WTC11 (cell line): ENCODE measurements around the gene GNG3. TPM values are rescaled to one million over a fixed set of nuclear protein-coding genes. Genes with fewer than 3 reads are reported as not detected.

Source experiments
- ATF2 ChIP-seq: sonication (generic); formaldehyde crosslinking; IDR thresholded peaks from 2 replicates; pipeline ENCODE4 v1.8.1; 2022; ENCODE audit warnings: low read depth, missing genetic modification reagents, borderline replicate concordance
- CDX4 ChIP-seq: fragments of 250-450 bp; sonication (Bioruptor Pico); IDR thresholded peaks from 2 replicates; pipeline ENCODE4 v1.9.0; 2021; ENCODE audit warnings: moderate library complexity, mild to moderate bottlenecking, inconsistent platforms, borderline replicate concordance
- CREM ChIP-seq: sonication (generic); formaldehyde crosslinking; IDR thresholded peaks from 2 replicates; pipeline ENCODE4 v1.8.1; 2022; ENCODE audit warnings: mild to moderate bottlenecking, missing genetic modification reagents, moderate library complexity
- CTCF ChIP-seq: fragments of 200-600 bp; IDR thresholded peaks from 2 replicates; pipeline ENCODE4 v1.8.0; 2022; ENCODE audit warnings: antibody characterized with exemption
- E2F1 ChIP-seq: sonication (generic); formaldehyde crosslinking; IDR thresholded peaks from 2 replicates; pipeline ENCODE4 v1.8.0; 2022; ENCODE audit warnings: mild to moderate bottlenecking, missing genetic modification reagents
- E2F4 ChIP-seq: sonication (generic); formaldehyde crosslinking; IDR thresholded peaks from 2 replicates; pipeline ENCODE4 v1.8.1; 2022; ENCODE audit warnings: low read depth, mild to moderate bottlenecking, moderate library complexity, missing genetic modification reagents, borderline replicate concordance
- FOXJ3 ChIP-seq: sonication (generic); formaldehyde crosslinking; IDR thresholded peaks from 2 replicates; pipeline ENCODE4 v1.9.0; 2021; ENCODE audit warnings: missing genetic modification reagents, mild to moderate bottlenecking, borderline replicate concordance
- JAZF1 ChIP-seq: fragments of 250-450 bp; sonication (Bioruptor Pico); IDR thresholded peaks from 2 replicates; pipeline ENCODE4 v1.9.0; 2021; ENCODE audit warnings: moderate library complexity, mild to moderate bottlenecking, inconsistent platforms
- MXD4 ChIP-seq: fragments of 250-450 bp; sonication (Bioruptor Pico); IDR thresholded peaks from 2 replicates; pipeline ENCODE4 v1.8.0; 2021; ENCODE audit warnings: mild to moderate bottlenecking, moderate library complexity, borderline replicate concordance
- NFE2L1 ChIP-seq: sonication (generic); formaldehyde crosslinking; IDR thresholded peaks from 2 replicates; pipeline ENCODE4 v1.8.1; 2023; ENCODE audit warnings: missing genetic modification reagents
- NR1H2 ChIP-seq: sonication (generic); formaldehyde crosslinking; IDR thresholded peaks from 2 replicates; pipeline ENCODE4 v1.9.0; 2021; ENCODE audit warnings: mild to moderate bottlenecking, moderate library complexity, missing genetic modification reagents
- RORB ChIP-seq: fragments of 250-450 bp; sonication (Bioruptor Pico); IDR thresholded peaks from 2 replicates; pipeline ENCODE4 v1.9.0; 2021; ENCODE audit warnings: mild to moderate bottlenecking
- TCF7 ChIP-seq: sonication (generic); formaldehyde crosslinking; IDR thresholded peaks from 2 replicates; pipeline ENCODE4 v1.8.0; 2022; ENCODE audit warnings: mild to moderate bottlenecking, low read depth, missing genetic modification reagents, moderate library complexity
- TEAD1 ChIP-seq: sonication (generic); formaldehyde crosslinking; IDR thresholded peaks from 2 replicates; pipeline ENCODE4 v1.8.0; 2022; ENCODE audit warnings: mild to moderate bottlenecking, missing genetic modification reagents
- USF2 ChIP-seq: sonication (generic); formaldehyde crosslinking; IDR thresholded peaks from 2 replicates; pipeline ENCODE4 v1.8.1; 2023; ENCODE audit warnings: mild to moderate bottlenecking, missing genetic modification reagents, moderate library complexity
- ZMAT4 ChIP-seq: fragments of 250-450 bp; sonication (Bioruptor Pico); IDR thresholded peaks from 2 replicates; pipeline ENCODE4 v1.9.0; 2021; ENCODE audit warnings: mild to moderate bottlenecking
- ZNF263 ChIP-seq: sonication (generic); formaldehyde crosslinking; IDR thresholded peaks from 2 replicates; pipeline ENCODE4 v1.8.1; 2022; ENCODE audit warnings: low read depth, mild to moderate bottlenecking, moderate library complexity, missing genetic modification reagents
- total RNA-seq: library from RNA; stranded (reverse); gene quantifications from 3 replicates; pipeline ENCODE4 v1.2.3, GENCODE V29; 2021
- TF ChIP-seq, protein P1 (sequence below): sonication (generic); formaldehyde crosslinking; IDR thresholded peaks from 2 replicates; pipeline ENCODE4 v1.8.1; 2022; ENCODE audit warnings: mild to moderate bottlenecking, missing genetic modification reagents, moderate library complexity, borderline replicate concordance
- TF ChIP-seq, protein P2 (sequence below): sonication (generic); formaldehyde crosslinking; IDR thresholded peaks from 2 replicates; pipeline ENCODE4 v1.8.0; 2023; ENCODE audit warnings: mild to moderate bottlenecking, missing genetic modification reagents
- TF ChIP-seq, protein P3 (sequence below): sonication (generic); formaldehyde crosslinking; conservative IDR thresholded peaks from 2 replicates; pipeline ENCODE4 v1.8.1; 2023; ENCODE audit warnings: mild to moderate bottlenecking, low read depth, missing genetic modification reagents, moderate library complexity
- TF ChIP-seq, protein P4 (sequence below): sonication (generic); formaldehyde crosslinking; IDR thresholded peaks from 2 replicates; pipeline ENCODE4 v1.8.1; 2022; ENCODE audit warnings: mild to moderate bottlenecking, moderate library complexity, missing genetic modification reagents

Gene GNG3
- total RNA-seq, 1 experiment from 2014 or later, result 6.0 TPM

DNA sequence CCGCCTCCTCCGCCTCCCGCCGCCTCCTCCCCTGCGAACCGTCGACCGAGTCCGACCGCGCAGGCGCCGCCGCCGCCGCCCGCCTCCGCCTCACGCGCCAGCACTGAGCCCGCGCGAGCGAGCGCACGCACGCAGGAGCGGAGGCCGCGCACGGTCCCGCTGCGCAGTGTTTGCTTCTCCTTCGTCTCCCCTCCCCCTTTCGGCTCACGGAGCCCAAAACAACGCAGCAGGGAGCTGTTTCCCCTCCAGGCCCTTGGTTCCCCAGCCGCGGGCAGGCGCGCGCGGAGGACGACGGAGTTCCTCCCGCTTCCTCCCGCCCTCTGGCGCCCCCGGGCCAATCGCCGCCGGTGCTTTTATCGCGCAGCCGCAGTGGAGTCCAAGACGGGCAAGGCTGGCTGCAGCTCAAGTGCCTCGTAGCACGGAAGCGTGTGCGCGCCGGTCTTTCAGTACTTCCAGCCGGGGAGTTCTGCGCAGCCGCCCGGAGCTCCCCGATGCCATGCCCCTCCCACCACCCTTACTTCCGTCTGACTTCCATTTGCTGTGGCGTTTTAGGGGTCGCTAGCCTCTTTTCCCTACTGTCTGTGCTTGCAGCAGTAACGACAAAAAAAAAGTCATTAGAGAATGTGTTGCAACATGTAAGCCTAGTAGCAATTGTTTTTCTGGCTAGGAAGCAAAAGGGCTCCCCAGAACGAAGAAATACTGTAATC lies 19.8 kb downstream of the GNG3 start, which contains the start of gene HNRNPUL2 (continued):
- peak; percentile 81; the same call in 1 of the 2 replicates for TF ChIP-seq E2F4 (CRISPR knock-in tag)
- peak; percentile 49; the same call in 1 of the 2 replicates for TF ChIP-seq USF2 (CRISPR knock-in tag)
- TF ChIP-seq, protein P1, sequence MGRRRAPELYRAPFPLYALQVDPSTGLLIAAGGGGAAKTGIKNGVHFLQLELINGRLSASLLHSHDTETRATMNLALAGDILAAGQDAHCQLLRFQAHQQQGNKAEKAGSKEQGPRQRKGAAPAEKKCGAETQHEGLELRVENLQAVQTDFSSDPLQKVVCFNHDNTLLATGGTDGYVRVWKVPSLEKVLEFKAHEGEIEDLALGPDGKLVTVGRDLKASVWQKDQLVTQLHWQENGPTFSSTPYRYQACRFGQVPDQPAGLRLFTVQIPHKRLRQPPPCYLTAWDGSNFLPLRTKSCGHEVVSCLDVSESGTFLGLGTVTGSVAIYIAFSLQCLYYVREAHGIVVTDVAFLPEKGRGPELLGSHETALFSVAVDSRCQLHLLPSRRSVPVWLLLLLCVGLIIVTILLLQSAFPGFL (CRISPR knock-in tag), result no peak
- no peak for TF ChIP-seq ZMAT4 (CRISPR knock-in tag)
- TF ChIP-seq, protein P2, sequence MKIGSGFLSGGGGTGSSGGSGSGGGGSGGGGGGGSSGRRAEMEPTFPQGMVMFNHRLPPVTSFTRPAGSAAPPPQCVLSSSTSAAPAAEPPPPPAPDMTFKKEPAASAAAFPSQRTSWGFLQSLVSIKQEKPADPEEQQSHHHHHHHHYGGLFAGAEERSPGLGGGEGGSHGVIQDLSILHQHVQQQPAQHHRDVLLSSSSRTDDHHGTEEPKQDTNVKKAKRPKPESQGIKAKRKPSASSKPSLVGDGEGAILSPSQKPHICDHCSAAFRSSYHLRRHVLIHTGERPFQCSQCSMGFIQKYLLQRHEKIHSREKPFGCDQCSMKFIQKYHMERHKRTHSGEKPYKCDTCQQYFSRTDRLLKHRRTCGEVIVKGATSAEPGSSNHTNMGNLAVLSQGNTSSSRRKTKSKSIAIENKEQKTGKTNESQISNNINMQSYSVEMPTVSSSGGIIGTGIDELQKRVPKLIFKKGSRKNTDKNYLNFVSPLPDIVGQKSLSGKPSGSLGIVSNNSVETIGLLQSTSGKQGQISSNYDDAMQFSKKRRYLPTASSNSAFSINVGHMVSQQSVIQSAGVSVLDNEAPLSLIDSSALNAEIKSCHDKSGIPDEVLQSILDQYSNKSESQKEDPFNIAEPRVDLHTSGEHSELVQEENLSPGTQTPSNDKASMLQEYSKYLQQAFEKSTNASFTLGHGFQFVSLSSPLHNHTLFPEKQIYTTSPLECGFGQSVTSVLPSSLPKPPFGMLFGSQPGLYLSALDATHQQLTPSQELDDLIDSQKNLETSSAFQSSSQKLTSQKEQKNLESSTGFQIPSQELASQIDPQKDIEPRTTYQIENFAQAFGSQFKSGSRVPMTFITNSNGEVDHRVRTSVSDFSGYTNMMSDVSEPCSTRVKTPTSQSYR (CRISPR knock-in tag), result peak; percentile 89; the same call in 1 of the 2 replicates
- no peak for TF ChIP-seq RORB (CRISPR knock-in tag)
- no peak for TF ChIP-seq JAZF1 (CRISPR knock-in tag)
- TF ChIP-seq TEAD1 (CRISPR knock-in tag), result peak; percentile 84; the same call in 1 of the 2 replicates
- no peak for TF ChIP-seq FOXJ3
- TF ChIP-seq, protein P3, sequence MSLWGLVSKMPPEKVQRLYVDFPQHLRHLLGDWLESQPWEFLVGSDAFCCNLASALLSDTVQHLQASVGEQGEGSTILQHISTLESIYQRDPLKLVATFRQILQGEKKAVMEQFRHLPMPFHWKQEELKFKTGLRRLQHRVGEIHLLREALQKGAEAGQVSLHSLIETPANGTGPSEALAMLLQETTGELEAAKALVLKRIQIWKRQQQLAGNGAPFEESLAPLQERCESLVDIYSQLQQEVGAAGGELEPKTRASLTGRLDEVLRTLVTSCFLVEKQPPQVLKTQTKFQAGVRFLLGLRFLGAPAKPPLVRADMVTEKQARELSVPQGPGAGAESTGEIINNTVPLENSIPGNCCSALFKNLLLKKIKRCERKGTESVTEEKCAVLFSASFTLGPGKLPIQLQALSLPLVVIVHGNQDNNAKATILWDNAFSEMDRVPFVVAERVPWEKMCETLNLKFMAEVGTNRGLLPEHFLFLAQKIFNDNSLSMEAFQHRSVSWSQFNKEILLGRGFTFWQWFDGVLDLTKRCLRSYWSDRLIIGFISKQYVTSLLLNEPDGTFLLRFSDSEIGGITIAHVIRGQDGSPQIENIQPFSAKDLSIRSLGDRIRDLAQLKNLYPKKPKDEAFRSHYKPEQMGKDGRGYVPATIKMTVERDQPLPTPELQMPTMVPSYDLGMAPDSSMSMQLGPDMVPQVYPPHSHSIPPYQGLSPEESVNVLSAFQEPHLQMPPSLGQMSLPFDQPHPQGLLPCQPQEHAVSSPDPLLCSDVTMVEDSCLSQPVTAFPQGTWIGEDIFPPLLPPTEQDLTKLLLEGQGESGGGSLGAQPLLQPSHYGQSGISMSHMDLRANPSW (CRISPR knock-in tag), result no peak
- no peak for TF ChIP-seq ATF2 (CRISPR knock-in tag)
- TF ChIP-seq NR1H2 (CRISPR knock-in tag), result no peak
- TF ChIP-seq CREM (CRISPR knock-in tag), result peak; percentile 77; the same call in 1 of the 2 replicates
- no peak for TF ChIP-seq CTCF
- TF ChIP-seq NFE2L1 (CRISPR knock-in tag), result peak; percentile 87; the same call in 1 of the 2 replicates
- no peak for TF ChIP-seq MXD4 (CRISPR knock-in tag)
- TF ChIP-seq CDX4 (CRISPR knock-in tag), result no peak
- TF ChIP-seq TCF7 (CRISPR knock-in tag), result no peak; the same call in 1 of the 2 replicates
- 0 out of 2 replicates have a peak, but pooled peaks have one; percentile 17 for TF ChIP-seq ZNF263
- TF ChIP-seq, protein P4, sequence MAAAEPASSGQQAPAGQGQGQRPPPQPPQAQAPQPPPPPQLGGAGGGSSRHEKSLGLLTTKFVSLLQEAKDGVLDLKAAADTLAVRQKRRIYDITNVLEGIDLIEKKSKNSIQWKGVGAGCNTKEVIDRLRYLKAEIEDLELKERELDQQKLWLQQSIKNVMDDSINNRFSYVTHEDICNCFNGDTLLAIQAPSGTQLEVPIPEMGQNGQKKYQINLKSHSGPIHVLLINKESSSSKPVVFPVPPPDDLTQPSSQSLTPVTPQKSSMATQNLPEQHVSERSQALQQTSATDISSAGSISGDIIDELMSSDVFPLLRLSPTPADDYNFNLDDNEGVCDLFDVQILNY, result peak; percentile 98
- peak; percentile 81; the same call in 1 of the 2 replicates for TF ChIP-seq E2F1 (CRISPR knock-in tag)
